ENCODE data around the gene RPS29.
"Not testable (repeated sequence)": the region's sequence is repeated elsewhere in the genome, so short reads cannot be mapped to it uniquely, and the experiment has no call there.

Gene RPS29

DNA sequence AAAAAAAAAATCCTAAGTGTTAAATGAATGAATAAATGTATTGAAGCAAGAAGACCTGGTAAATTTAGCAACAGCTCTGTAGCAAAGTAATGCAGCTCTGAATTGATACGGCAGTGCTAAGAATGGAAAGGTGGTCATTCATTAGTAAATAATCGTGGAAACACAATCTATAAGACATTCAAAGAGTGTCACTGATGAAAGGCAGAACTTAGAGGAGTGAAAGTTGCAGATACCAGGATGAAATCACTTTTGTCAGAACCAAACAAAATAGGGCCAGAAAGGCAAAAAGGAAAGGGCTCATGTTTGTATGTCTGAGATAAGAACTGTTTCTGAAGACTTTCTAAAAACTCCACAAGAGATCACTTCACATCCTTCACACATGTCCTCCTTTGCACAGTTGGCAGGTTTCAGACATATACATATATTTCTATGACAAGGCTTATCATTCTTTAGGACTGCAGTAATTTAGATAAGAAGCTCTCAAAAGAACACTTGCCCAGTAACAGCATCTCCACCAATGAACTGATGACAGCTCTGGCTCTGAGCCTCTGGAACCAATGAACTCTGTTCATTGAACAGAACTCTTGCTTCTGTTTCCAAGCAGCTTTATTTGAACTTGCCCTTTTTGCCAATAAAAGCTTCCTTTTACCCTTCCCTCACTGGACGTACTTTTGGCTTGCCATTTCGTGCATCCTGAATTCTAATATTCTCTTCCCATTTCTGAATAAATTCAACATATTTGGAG, 8.3 kb upstream of the RPS29 start:
- no peak for DNase-seq

- no peak for DNase-seq
Measured at GRCh38 chr14:49593016-49593415, 6.8 kb upstream of the RPS29 start.

DNA sequence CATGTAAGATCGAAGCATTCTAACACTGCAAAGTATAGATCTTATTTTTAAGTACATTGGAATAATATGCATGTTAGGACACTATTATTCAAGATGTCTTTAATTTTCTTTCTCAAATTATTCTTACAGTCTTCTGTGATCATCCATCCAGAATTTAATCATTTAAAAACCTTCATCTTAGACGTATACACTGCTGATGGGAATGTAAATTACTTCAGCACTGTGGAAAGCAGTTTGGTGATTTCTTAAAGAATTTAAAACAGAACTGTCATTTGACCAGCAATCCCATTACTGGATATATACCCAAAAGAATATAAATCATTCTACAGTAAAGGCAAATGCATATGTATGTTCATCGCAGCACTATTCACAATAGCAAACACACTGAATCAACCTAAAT, 3.2 kb upstream of the RPS29 start:
- no peak for DNase-seq

- DNase-seq = no peak
Measured at GRCh38 chr14:49586673-49587460, 687 bp upstream of the RPS29 start.

DNA sequence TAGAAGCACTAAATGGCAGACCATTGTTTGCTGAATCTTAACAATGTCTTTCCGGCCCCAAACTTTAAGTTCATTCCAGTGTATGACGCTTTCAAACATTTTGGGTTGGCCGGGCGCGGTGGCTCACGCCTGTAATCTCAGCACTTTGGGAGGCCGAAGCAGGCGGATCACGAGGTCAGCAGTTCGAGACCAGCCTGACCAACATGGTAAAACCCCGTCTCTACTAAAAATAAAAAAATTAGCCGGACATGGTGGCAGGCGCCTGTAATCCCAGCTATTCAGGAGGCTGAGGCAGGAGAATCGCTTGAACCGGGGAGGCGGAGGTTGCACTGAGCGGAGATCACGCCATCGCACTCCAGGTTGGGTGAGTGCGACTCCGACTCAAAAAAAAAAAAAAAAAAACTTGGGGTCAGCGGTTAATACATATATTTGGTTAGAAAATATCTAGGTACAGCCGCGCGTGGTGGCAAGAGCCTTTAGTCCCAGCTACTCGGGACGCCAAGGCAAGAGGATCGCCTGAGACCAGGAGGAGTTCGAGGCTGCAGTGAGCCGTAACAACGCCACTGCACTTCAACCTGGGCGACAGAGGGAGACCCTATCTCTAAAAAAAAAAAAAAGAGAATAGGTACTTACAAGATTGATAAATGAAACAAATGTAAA, 1.1 kb downstream of the RPS29 start:
- not testable (repeated sequence) for DNase-seq

- no peak for DNase-seq
Measured at GRCh38 chr14:49584058-49584457, 2.1 kb downstream of the RPS29 start.

DNA sequence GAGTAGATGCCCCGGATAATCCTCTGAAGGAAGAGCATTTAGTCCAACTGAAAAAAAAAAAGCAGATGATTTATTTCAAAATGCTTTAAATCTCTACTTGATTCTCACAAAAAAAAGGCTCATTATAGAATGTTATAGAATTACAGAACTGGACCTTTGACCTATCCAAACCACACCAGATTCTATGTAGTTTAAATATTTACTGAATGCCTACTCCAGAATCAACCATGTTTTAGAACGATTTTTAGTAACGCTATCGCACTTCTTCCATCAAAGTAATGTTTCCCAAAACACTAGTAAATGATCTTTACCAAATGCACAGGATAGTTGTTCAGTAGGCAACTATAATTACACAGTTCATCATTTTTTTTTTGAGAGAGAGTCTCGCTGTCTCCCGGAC, 2.6 kb downstream of the RPS29 start:
- no peak for DNase-seq

DNA sequence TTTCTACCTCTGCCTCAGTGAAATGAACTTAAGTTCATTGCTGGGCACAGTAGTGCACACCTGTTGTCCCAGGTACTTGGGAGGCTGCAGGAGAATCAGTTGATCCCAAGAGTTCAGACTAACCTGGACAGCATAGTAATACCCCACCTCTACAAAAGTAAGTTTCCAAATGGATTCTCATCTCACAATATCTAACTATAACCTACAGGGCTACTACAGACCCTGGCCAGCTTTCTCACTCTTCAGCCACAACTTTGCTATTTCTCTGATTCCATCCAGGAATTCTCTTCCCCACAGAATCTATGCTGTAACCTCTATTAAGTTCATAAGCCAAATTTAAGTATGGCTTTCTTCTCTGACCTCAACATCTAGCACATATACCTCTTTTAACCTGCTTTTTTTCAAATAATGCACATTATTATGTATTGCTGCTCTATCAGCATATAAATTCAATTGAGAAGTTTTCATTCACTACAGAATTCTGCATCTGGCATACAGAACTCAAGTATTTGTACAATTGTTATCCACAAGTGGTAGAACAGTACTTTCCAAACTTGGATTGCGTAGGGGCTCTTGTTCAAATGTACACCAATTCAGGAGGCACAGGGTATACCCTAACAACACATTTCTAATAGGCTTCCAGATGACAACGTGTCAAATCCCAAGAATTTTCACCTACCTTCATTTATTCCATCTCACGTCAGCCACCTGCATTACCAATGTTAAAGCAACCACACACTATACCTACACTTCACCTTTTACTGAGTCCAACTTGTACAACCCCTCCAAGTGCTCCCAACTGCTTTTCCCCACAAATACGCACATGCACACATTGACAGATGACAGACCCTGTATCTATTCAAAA, 3.8 kb downstream of the RPS29 start:
- DNase-seq = no peak

DNA sequence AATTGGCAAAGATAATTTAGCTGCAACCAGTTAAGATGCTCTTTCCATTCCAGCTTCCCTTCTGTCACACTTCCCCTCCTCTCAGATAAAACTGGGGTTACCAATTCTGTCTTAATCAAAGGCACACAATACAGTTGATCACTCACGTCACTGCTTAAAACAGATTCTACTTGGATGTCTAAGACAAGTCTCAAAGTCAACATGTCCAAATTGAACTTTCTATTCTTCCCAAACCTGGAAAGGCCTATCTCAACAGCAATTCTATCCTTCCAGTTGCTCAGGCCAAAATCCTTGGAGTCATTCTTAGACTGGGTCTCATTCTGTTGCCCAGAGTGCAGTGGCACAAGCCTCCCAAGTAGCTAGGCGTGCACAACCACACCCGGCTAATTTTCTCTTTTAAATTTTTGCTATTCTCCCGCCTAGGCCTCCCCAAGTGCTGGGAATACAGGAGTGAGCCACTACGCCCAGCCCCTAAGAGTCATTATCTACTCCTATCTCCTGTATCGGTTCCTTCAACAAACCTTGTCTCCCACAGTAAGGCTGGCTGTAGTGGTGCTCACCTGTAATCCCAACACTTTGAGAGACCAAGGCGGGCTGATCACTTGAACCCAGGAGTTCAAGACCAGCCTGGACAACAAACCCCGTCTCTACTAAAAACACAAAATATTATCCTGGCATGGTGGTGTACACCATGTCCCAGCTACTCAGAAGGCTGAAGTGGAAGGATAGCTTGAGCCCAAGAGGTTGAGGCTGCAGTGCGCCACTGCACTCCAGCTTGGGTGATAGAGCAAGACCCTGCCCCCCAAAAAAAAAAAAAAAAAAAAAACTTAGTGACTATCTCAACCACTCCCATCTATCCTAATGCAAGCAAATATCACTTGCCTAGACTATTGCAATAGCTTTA, 4.7 kb downstream of the RPS29 start:
- no peak for DNase-seq

GRCh38 chr14:49579841-49580240, 6.3 kb downstream of the RPS29 start:
- no peak for DNase-seq

- DNase-seq = no peak
Measured at GRCh38 chr14:49578141-49578540, 8.0 kb downstream of the RPS29 start.

- DNase-seq = no peak
Measured at GRCh38 chr14:49574038-49574437, 12.1 kb downstream of the RPS29 start.

GRCh38 chr14:49569281-49569680, 16.9 kb downstream of the RPS29 start:
- no peak for DNase-seq

GRCh38 chr14:49566714-49567113, 19.5 kb downstream of the RPS29 start:
- DNase-seq = no peak

DNA sequence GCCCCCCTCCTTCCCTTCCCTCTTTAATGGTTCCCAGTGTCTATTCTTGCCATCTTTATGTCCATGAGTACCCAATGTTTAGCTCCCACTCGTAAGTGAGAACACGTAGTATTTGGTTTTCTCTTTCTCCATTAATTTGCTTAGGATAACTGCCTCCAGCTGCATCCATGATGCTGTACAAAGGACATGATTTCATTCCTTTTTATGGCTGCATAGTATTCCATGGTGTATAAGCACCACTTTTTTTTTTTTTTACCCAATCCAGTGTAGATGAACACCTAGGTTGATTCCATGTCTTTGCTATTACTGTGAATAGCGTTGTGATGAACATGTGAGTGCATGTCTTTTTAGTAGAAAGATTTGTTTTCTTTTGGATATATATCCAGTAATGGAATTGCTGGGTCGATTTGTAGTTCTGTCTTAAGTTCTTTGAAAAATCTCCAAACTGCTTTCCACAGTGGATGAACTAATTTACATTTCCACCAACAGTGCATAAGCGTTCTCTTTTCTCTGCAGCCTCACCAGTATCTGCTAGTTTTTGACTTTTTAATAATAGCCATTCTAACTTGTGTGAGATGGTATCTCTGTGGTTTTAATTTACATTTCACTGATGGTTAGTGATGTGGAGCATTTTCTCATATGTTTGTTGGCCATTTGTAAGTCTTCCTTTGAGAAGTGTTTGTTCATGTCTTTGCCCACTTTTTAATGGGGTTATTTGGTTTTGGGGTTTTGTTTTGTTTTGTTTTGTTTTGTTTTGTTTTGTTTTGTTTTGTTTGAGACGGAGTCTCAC, 26.0 kb downstream of the RPS29 start:
- no peak for DNase-seq

DNA sequence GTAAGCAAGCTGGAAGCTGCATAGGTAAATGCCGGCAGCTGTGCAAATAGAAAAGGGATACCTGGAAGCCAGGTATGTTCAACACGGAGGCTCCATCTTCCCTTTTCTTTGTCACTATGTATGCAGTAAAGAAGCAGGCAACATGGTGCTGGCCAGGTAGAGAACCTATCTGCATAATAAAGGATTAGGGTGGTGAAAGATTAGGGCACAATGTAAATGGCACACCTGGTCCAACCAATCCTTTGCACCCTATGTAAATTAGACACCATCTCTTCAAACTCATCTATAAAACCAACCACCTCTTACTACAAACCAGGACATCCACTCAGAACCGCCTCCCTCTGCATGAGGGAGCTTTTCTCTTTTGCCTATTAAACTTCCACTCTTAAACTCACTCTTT, 32.3 kb downstream of the RPS29 start:
- DNase-seq = peak; percentile 84

GRCh38 chr14:49553106-49553505, 33.1 kb downstream of the RPS29 start:
- no peak for DNase-seq

DNA sequence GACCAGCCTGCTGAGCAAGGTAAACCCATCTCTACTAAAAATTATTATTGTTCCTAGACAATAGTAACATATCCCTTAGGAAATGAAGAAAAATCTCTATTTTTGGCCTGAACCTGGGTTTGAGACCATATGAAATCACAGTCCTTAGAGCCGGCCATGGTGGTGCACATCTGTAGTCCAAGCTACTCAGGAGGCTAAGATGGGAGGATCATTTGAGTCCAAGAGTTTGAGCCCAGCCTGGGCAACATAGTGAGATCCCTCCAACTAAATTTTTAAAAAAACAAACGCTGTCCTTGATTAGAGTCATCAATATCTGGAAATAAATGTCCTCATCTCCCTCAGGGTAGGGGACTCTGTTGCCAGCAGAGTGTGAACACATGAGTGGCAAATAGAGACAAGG, 34.6 kb downstream of the RPS29 start:
- DNase-seq = no peak

DNA sequence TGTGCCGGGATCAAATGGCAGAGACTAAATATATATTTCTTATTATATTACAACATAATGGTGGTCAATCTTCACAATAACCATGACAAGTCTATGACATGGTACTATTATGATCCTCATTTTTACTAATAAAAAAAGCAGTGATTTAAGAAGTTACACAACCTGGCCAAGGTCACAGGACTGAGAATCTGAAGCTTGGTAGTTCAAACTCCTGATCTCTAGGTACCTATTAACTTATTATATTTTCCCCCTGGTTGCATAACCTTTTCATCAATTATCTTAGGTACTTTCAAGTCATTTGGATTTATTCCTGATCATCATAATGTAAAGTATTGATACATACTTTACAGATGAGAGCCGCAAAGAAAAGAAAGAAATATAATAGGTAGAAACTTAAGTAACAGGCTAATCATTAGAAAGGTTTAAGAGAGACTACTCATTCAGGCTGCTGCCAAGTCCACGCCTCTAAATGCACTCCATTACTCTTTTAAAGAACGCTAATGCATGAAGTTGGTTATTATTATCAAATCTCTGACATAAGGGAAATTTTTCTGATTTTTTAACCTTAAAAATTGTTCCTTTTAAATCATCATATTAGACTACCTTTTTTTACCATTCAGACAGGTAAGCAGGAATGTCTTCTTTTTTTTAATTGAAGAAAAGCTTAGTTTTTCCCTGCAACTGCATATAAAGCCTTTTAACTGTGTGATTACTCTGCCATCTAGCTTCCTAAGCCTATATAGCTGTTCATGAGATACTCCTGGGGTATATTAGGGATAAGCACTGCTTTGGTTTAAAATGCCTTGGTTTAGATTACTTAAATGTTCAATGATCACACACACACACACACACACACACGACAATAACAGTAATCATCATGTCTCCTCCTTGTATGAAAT, 35.6 kb downstream of the RPS29 start:
- DNase-seq = no peak

DNA sequence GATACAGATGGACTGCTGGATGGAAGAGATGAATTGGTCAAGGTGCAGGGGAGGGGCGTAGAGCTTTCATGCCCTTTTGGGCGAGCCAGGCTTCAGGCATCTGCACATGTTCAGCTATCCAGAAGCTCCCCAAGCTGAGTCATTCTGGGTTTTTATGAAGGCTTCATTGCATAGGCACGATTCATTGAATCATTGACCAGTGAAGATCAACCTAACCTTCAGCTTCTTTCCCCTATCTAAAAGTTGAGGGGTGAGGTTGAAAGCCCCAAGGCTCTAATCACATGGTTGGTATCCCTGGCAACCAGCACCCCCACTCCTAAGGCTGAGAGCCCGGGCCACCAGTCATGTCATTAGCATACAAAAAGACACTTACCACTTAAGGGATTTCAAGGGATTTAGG, 36.3 kb downstream of the RPS29 start:
- no peak for DNase-seq
